Endodermal cell (in vitro differentiated cells): ENCODE data around the gene NEAT1. TPM values are rescaled to one million over a fixed set of nuclear protein-coding genes. Genes with fewer than 3 reads are reported as not detected.

ENCODE experiments used
- DNase-seq: peaks from one replicate; pipeline ENCODE4 v3.0.0-alpha.2; 2017
- H3K27ac ChIP-seq: 2 replicates; pipeline ENCODE4 v1.5.1; 2013; ENCODE audit warnings: mild to moderate bottlenecking, low read depth, low read length, moderate library complexity
- H3K27me3 ChIP-seq: 2 replicates; pipeline ENCODE4 v1.6.1; 2013; ENCODE audit warnings: mild to moderate bottlenecking, low read length, moderate library complexity; ENCODE audit not compliant: insufficient read depth, control insufficient read depth, poor library complexity, severe bottlenecking
- H3K36me3 ChIP-seq: 2 replicates; pipeline ENCODE4 v1.7.0; 2013; ENCODE audit warnings: mild to moderate bottlenecking, low read length, moderate library complexity; ENCODE audit not compliant: control insufficient read depth, insufficient read depth
- H3K4me1 ChIP-seq: one replicate; pipeline ENCODE4 v1.7.0; 2013; ENCODE audit warnings: low read length; ENCODE audit not compliant: control insufficient read depth, insufficient read depth
- H3K4me3 ChIP-seq: 2 replicates; pipeline ENCODE4 v1.5.1; 2013; ENCODE audit warnings: mild to moderate bottlenecking, low read length, moderate library complexity
- H3K9ac ChIP-seq: 2 replicates; pipeline ENCODE4 v1.6.1; 2013; ENCODE audit warnings: mild to moderate bottlenecking, low read length, moderate library complexity; ENCODE audit not compliant: poor library complexity, severe bottlenecking; ENCODE audit errors: extremely low read depth
- H3K9me3 ChIP-seq: 2 replicates; pipeline ENCODE4 v1.6.1; 2013; ENCODE audit warnings: mild to moderate bottlenecking, low read length, moderate library complexity; ENCODE audit not compliant: control insufficient read depth
- H3K27ac Mint-ChIP-seq: 2 replicates; pipeline ENCODE4 v1.8.0; 2020; ENCODE audit warnings: mixed read lengths
- H3K27me3 Mint-ChIP-seq: 2 replicates; pipeline ENCODE4 v1.8.0; 2021; ENCODE audit warnings: mild to moderate bottlenecking, mixed read lengths; ENCODE audit not compliant: insufficient read depth
- H3K36me3 Mint-ChIP-seq: 2 replicates; pipeline ENCODE4 v1.8.0; 2020; ENCODE audit warnings: low read depth, mixed read lengths
- H3K4me1 Mint-ChIP-seq: 2 replicates; pipeline ENCODE4 v1.8.0; 2020; ENCODE audit warnings: mixed read lengths
- H3K4me3 Mint-ChIP-seq: 2 replicates; pipeline ENCODE4 v1.8.0; 2020; ENCODE audit warnings: mild to moderate bottlenecking, moderate library complexity, mixed read lengths
- H3K9me3 Mint-ChIP-seq: 2 replicates; pipeline ENCODE4 v1.8.0; 2020; ENCODE audit warnings: mild to moderate bottlenecking, mixed read lengths
- whole genome bisulfite sequencing, 2 experiments: methylation state at CpG; one replicate each; pipeline versions ENCODE4 v1.1.5 to v1.1.7; 2013; ENCODE audit warnings: missing lambda C conversion rate in 2 of 2, mixed read lengths in 1 of 2; ENCODE audit not compliant: insufficient coverage in 1 of 2, insufficient read length in 1 of 2; 5-methylcytosine and 5-hydroxymethylcytosine counted together
- total RNA-seq, 2 donors: library from RNA; stranded (reverse); fragmentation: NEBNext Ultra II Directional in 1 of 2; extraction: Animal tissue kit (Norgen Biotek cat#: 25700) in 1 of 2; gene quantifications; 2 replicates in 1 of 2; 3 replicates in 1 of 2; pipeline ENCODE4 v1.2.1, GENCODE V29; 2021
- TF ChIP-seq, protein P1 (sequence below): fragments of 200-600 bp; sonication (generic); conservative IDR thresholded peaks from 2 replicates; pipeline ENCODE4 v1.5.0; 2021; ENCODE audit warnings: antibody characterized with exemption, mild to moderate bottlenecking

The NEAT1 gene
- total RNA-seq, 2 donors from 2014 or later: 61.3 to 85.2 TPM

DNA sequence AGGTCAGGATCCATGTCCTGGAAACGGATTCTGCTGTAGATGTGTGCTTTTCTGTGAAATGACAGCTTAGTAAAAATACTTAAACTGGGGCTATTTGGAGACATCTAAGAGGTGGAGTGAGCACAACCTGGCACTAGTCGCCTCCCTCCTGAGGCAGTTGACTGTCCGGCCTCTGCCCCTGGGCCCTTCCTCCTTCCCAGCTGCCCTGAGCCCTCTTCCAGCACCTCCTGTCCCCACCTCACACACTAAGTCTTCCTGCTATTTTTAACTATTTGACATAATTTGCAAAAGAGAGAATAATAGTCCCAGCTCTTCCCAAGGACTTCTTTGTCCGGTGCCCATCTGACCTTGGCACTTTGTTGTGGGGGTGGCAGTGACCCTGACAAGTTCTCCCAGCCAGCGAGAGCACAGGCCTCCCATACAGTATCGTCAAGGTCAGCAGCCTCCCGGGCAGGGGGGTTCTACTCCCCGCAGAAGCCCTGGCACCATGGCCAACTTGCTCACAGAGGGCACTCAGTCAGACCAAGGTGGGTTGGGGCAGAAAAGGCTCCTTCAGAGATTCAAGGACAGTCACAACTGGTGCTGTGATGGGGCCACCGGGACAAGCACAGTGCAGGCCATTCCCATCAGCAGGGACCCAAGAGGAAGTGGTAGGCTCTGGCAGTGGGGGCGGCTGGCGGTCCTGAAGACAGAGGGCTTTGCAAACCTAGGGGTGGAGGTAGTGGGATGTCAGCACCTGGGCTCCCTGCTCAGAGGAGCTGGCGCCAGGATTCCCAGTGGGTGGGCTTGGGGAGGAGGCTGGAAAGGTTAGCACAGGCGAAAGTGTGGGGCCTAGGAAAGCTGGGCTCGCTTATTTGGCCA, 5.5 kb upstream of the NEAT1 start:
- peaks cover 23% of the 10 kb centered on the region for H3K4me1 ChIP-seq
- H3K27ac ChIP-seq: no peak overlapping the region
- H3K36me3 ChIP-seq: no peaks in the 10 kb centered on the region
- peak overlapping the region; percentile 33 for H3K4me3 Mint-ChIP-seq
- no peaks in the 10 kb centered on the region for H3K27me3 ChIP-seq
- H3K4me1 Mint-ChIP-seq: peaks cover 56% of the 10 kb centered on the region
- peak; percentile 81 for DNase-seq
- H3K27ac Mint-ChIP-seq: peak overlapping the region; percentile 99
- H3K4me3 ChIP-seq: no peak overlapping the region
- no peak overlapping the region for H3K9ac ChIP-seq
- TF ChIP-seq, protein P1, sequence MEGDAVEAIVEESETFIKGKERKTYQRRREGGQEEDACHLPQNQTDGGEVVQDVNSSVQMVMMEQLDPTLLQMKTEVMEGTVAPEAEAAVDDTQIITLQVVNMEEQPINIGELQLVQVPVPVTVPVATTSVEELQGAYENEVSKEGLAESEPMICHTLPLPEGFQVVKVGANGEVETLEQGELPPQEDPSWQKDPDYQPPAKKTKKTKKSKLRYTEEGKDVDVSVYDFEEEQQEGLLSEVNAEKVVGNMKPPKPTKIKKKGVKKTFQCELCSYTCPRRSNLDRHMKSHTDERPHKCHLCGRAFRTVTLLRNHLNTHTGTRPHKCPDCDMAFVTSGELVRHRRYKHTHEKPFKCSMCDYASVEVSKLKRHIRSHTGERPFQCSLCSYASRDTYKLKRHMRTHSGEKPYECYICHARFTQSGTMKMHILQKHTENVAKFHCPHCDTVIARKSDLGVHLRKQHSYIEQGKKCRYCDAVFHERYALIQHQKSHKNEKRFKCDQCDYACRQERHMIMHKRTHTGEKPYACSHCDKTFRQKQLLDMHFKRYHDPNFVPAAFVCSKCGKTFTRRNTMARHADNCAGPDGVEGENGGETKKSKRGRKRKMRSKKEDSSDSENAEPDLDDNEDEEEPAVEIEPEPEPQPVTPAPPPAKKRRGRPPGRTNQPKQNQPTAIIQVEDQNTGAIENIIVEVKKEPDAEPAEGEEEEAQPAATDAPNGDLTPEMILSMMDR: no peak
- no peaks in the 10 kb centered on the region for H3K27me3 Mint-ChIP-seq
- H3K9me3 ChIP-seq: no peaks in the 10 kb centered on the region
- 83 to 88% methylated on average over 9 to 14 of the region's 14 CpGs for WGBS, 2 experiments
- H3K36me3 Mint-ChIP-seq: peaks cover 4% of the 10 kb centered on the region
- no peaks in the 10 kb centered on the region for H3K9me3 Mint-ChIP-seq

DNA sequence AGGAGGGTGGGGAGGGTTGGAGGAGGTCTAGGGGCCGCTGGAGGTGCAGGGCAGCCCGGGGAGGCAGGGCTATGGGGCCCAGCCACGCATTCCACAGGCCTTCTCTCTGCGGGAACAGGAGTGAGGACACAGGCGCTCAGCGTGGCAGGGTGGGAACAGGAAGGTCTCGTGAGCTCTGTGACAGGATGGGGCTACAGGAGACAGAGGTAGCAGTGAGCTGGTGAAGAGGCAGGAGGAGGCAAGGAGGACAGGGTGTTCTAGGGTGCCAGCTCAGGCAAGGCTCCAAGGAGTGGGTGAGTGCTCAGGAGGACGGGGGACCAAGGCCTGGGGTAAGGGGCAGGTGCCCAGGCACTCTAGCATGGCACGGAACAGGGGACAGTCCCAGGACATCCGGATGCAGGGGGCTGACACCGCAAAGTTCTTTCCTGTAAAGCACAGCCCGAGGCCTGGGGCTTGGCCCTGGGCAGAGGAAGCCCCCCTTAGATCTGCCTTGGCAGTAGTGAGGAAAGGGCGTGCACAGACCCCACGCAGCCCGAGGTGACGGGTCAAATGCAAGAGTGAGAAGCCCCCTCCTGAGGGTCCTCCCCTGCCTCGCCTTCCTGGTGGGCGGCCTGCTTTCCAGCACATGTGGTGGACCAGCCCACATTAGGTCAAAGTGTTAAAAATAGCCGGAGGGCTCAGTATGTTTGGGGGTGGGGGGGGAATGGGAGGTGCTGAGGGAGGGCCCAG, 4.7 kb upstream of the NEAT1 start:
- no peaks in the 10 kb centered on the region for H3K36me3 ChIP-seq
- DNase-seq: no peak
- Mint-ChIP-seq H3K9me3 (no peaks in the 10 kb centered on the region), H3K27me3 (no peaks in the 10 kb centered on the region), H3K27ac (peak overlapping the region; percentile 99), H3K4me3 (peak overlapping the region; percentile 44), H3K36me3 (peaks cover 2% of the 10 kb centered on the region), H3K4me1 (peaks cover 60% of the 10 kb centered on the region)
- no peak overlapping the region for H3K4me3 ChIP-seq
- WGBS, 2 experiments: 75 to 81% methylated on average over 14 to 19 of the region's 19 CpGs
- peak overlapping the region; percentile 92 for H3K9ac ChIP-seq
- peak overlapping the region; percentile 97 for H3K27ac ChIP-seq
- H3K4me1 ChIP-seq: peaks cover 23% of the 10 kb centered on the region
- TF ChIP-seq, protein P1: no peak
- no peaks in the 10 kb centered on the region for H3K9me3 ChIP-seq
- H3K27me3 ChIP-seq: no peaks in the 10 kb centered on the region

DNA sequence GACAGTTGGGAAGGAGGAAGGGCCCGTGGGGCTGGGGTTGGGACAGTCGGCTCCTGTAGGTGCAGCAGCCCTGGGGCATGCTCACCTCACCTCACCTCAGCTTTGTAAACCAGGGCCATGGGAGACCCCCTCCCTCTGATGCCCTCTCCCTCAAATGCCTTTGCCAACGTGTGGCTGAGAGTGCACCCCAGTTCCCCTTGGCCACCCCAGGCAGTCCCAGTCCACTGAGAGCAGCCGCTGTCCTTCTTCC, 4.2 kb upstream of the NEAT1 start:
- Histone ChIP-seq H3K36me3 (no peaks in the 10 kb centered on the region), H3K27me3 (no peaks in the 10 kb centered on the region), H3K4me3 (peak overlapping the region; percentile 68), H3K9me3 (no peaks in the 10 kb centered on the region), H3K4me1 (peaks cover 23% of the 10 kb centered on the region), H3K27ac (peak overlapping the region; percentile 97), H3K9ac (peak overlapping the region; percentile 92)
- TF ChIP-seq, protein P1: no peak
- Mint-ChIP-seq H3K4me3 (peak overlapping the region; percentile 44), H3K36me3 (no peaks in the 10 kb centered on the region), H3K9me3 (no peaks in the 10 kb centered on the region), H3K27me3 (no peaks in the 10 kb centered on the region), H3K4me1 (peaks cover 63% of the 10 kb centered on the region), H3K27ac (peak overlapping the region; percentile 99)
- 40 to 52% methylated on average over 2 of the region's 4 CpGs for WGBS, 2 experiments
- no peak for DNase-seq
